Choroid plexus epithelial cell (primary cell): ENCODE data around the gene POLE2.

Source experiments
- DNase-seq: peaks from one replicate; pipeline ENCODE4 v3.0.0-alpha.2; 2010; ENCODE audit warnings: low read depth
- H3K4me3 ChIP-seq: 2 replicates; pipeline ENCODE4 v1.5.1; 2011; ENCODE audit warnings: low read depth, mild to moderate bottlenecking, control low read depth, low read length, moderate library complexity
- TF ChIP-seq, protein P1 (sequence below): conservative IDR thresholded peaks from 2 replicates; pipeline ENCODE4 v1.5.1; 2011; ENCODE audit warnings: low read depth, mild to moderate bottlenecking, control low read depth, inconsistent platforms, low read length, moderate library complexity

POLE2 gene

DNA sequence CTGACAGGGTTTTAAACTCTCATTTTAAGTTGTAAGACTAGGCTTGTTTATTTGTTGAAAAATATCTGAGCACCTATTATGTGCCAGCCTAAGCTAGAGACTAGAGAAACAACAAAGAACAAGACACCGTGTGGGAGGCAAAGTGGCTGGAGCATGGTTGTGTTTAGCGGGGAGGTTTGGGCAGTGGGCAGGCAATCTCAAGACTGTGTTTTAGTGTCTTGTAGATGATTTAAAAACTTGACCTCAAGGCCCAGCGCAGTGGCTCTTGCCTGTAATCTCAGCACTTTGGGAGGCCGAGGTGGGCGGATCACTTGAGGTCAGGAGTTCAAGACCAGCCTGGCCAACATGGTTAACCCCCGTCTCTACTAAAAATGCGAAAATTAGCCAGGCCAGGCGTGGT lies 75.3 kb downstream of the POLE2 start:
- DNase-seq = no peak
- no peak overlapping the region for H3K4me3 ChIP-seq
- TF ChIP-seq, protein P1, sequence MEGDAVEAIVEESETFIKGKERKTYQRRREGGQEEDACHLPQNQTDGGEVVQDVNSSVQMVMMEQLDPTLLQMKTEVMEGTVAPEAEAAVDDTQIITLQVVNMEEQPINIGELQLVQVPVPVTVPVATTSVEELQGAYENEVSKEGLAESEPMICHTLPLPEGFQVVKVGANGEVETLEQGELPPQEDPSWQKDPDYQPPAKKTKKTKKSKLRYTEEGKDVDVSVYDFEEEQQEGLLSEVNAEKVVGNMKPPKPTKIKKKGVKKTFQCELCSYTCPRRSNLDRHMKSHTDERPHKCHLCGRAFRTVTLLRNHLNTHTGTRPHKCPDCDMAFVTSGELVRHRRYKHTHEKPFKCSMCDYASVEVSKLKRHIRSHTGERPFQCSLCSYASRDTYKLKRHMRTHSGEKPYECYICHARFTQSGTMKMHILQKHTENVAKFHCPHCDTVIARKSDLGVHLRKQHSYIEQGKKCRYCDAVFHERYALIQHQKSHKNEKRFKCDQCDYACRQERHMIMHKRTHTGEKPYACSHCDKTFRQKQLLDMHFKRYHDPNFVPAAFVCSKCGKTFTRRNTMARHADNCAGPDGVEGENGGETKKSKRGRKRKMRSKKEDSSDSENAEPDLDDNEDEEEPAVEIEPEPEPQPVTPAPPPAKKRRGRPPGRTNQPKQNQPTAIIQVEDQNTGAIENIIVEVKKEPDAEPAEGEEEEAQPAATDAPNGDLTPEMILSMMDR = no peak

DNA sequence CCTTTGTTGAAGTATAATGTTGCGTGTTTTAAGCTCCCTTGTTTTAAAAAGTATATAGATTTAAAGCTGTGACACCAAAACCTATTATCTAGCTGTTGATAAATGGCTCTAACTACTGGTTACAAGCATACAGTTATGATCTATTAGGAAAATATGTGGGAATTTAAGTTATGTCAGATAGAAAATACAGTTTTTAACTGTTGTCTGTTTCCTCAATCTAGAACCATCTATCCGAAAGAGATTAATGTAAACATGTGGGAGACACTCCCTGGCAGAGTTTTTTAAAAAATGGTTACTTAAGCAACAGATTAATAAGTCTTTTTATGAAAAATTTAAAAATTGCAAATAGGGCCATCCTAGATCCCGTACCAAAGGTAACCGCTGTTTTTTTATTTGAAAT lies 75.8 kb downstream of the POLE2 start:
- H3K4me3 ChIP-seq = no peak overlapping the region
- TF ChIP-seq, protein P1 = no peak
- no peak for DNase-seq

DNA sequence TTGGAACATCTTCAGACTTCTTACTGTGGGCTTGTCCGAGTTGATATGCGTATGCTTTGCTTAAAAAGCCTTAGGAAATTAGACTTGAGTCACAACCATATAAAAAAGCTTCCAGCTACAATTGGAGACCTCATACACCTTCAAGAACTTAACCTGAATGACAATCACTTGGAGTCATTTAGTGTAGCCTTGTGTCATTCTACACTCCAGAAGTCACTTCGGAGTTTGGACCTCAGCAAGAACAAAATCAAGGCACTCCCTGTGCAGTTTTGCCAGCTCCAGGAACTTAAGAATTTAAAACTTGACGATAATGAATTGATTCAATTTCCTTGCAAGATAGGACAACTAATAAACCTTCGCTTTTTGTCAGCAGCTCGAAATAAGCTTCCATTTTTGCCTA lies 80.4 kb downstream of the POLE2 start:
- DNase-seq = no peak
- H3K4me3 ChIP-seq = no peak overlapping the region
- TF ChIP-seq, protein P1 = no peak

DNA sequence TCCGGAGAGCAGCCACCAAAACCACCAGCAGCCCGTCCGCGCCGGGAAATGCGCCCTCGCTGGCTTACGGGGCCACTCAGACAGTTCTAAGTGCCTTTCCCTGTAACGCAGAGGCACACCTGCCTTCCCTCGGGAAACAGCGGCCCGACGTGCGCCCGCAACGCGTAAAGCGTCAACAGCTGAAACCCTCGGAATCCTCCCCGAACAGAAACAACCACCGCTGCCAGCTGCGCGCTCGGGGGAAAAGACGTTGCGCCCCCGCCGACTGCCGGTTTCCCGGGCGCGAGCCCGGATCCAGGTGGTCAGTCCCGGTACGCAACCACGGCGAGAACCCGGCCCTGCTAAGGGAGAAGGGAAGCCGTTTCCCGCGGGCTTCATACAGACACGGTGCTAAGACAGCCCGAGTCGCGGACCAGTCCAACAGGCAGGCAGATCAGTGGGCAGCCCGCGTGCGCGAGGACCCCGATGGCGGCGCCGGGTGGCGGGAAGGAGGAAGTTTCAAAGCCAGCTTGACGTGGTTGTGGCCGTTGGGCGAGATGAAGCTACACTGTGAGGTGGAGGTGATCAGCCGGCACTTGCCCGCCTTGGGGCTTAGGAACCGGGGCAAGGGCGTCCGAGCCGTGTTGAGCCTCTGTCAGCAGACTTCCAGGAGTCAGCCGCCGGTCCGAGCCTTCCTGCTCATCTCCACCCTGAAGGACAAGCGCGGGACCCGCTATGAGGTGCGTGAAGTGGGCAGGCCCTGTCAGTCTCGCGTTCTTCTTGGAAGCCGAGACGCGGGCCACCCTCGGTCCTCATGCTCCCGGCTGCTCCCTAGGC lies 89.3 kb downstream of the POLE2 start, which contains the start of gene LRR1:
TSS of gene LRR1 (plus strand) at position 456 of the 816 bp plus-strand sequence. CDS start at position 537, 81 bp downstream.
- DNase-seq = peak; percentile 88
- TF ChIP-seq, protein P1 = peak; percentile 1
- peak within 1 kb of the TSS; percentile 98 for H3K4me3 ChIP-seq

DNA sequence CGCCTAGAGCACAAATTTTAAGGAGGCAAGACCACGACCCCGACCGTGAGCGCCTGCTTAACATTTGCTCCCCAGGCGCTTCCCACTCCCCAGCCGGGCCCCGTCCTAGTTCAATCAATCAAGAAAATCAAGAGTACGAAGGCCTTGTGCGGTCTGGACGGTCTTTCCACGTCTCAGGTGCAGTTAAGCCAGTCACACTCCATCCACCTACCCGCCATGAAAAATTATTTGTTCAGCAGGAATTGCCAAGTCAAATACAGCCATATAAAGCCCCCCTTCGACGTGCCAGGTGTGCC lies 89.9 kb downstream of the POLE2 start:
- DNase-seq = no peak
- peak overlapping the region; percentile 98 for H3K4me3 ChIP-seq
- TF ChIP-seq, protein P1 = no peak

DNA sequence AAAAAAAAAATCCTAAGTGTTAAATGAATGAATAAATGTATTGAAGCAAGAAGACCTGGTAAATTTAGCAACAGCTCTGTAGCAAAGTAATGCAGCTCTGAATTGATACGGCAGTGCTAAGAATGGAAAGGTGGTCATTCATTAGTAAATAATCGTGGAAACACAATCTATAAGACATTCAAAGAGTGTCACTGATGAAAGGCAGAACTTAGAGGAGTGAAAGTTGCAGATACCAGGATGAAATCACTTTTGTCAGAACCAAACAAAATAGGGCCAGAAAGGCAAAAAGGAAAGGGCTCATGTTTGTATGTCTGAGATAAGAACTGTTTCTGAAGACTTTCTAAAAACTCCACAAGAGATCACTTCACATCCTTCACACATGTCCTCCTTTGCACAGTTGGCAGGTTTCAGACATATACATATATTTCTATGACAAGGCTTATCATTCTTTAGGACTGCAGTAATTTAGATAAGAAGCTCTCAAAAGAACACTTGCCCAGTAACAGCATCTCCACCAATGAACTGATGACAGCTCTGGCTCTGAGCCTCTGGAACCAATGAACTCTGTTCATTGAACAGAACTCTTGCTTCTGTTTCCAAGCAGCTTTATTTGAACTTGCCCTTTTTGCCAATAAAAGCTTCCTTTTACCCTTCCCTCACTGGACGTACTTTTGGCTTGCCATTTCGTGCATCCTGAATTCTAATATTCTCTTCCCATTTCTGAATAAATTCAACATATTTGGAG lies 93.5 kb downstream of the POLE2 start:
- peak; percentile 90 for DNase-seq
- TF ChIP-seq, protein P1 = no peak
- H3K4me3 ChIP-seq = no peak overlapping the region
